ENCODE results near the gene GIMAP8. TPM values are rescaled to one million over a fixed set of nuclear protein-coding genes. Genes with fewer than 3 reads are reported as not detected.

The GIMAP8 gene
- total and polyA plus RNA-seq, 2 of the 8 experiments (the other 6 are each of a cell fraction or from before 2014, with no cell fraction given) = not detected

GRCh38 chr7:150439967-150440366 lies 10.5 kb upstream of the GIMAP8 start:
- Histone ChIP-seq H4K91ac (replicated peaks; ENCODE audit: insufficient read length, low read length) (no peak overlapping the region), H2BK120ac (replicated peaks; ENCODE audit: low read depth, low read length) (no peak overlapping the region), H4K8ac (ENCODE audit: extremely low read depth, insufficient read depth, low read length) (no peak overlapping the region), H2BK12ac (ENCODE audit: low read depth, low read length) (no peak overlapping the region), H2AFZ (ENCODE audit: low read length) (no peak overlapping the region), H3K18ac (ENCODE audit: extremely low read depth, low read length) (no peak overlapping the region), H3K4me3 (ENCODE audit: extremely low read depth in 1 of 4, insufficient read depth in 2 of 4, low read depth in 3 of 4, low read length in 4 of 4) (no peak overlapping the region), H2BK15ac (ENCODE audit: low read length) (no peak overlapping the region), H3K23me2 (ENCODE audit: low read depth, low read length) (no peaks in the 10 kb centered on the region), H4K5ac (ENCODE audit: insufficient read length, low read depth, low read length) (no peak overlapping the region), H3K79me2 (ENCODE audit: control insufficient read depth in 1 of 2, insufficient read depth in 2 of 2, low read length in 2 of 2) (no peaks in the 10 kb centered on the region), H3K4me2 (ENCODE audit: insufficient read depth in 1 of 2, low read depth in 2 of 2, low read length in 2 of 2) (no peak overlapping the region), H3K36me3 (ENCODE audit: control insufficient read depth in 2 of 4, insufficient read depth in 4 of 4, low read length in 3 of 4) (no peaks in the 10 kb centered on the region), H3K27me3 (replicated peaks in 1 of 4; ENCODE audit: control insufficient read depth in 3 of 4, extremely low read depth in 1 of 4, insufficient read depth in 3 of 4, low read length in 3 of 4) (no peaks in the 10 kb centered on the region), H3K56ac (replicated peaks; ENCODE audit: insufficient read length, low read depth, low read length) (no peak overlapping the region), H3K4ac (replicated peaks; ENCODE audit: insufficient read length, low read depth, low read length) (no peak overlapping the region), H3K14ac (ENCODE audit: insufficient read length) (no peak overlapping the region), H2BK20ac (ENCODE audit: low read length) (no peak overlapping the region), H3K9me3 (ENCODE audit: insufficient read depth in 2 of 2, low read depth in 1 of 2, low read length in 1 of 2) (peaks cover 3 to 4% of the 10 kb centered on the region in 2 experiments; a peak in 2 of 4 replicates), H3K9ac (replicated peaks in 1 of 4; ENCODE audit: extremely low read depth in 1 of 4, low read depth in 3 of 4, low read length in 3 of 4) (no peak overlapping the region), H3K23ac (ENCODE audit: insufficient read length) (no peak overlapping the region), H4K20me1 (replicated peaks in 1 of 2; ENCODE audit: control insufficient read depth in 1 of 2, insufficient read depth in 2 of 2, low read length in 2 of 2) (no peaks in the 10 kb centered on the region), H3K4me1 (replicated peaks in 1 of 4; ENCODE audit: control insufficient read depth in 3 of 4, insufficient read depth in 4 of 4, low read length in 3 of 4) (no peaks in the 10 kb centered on the region), H2BK5ac (ENCODE audit: low read depth, low read length) (no peak overlapping the region), H2AK5ac (ENCODE audit: low read depth, low read length) (no peak overlapping the region), H3K79me1 (ENCODE audit: low read depth, low read length) (no peaks in the 10 kb centered on the region), H3K27ac (ENCODE audit: low read depth, low read length) (no peak overlapping the region)
- POLR2A ChIA-PET (ENCODE audit: partially characterized antibody) = no interaction called here
- FAIRE-seq = no peak
- no peak for DNase-seq (ENCODE audit: low read depth in 1 of 2, low spot score in 2 of 2)
- WGBS, 2 experiments (ENCODE audit: extremely low coverage in 1 of 2, insufficient coverage in 1 of 2, insufficient read length in 1 of 2, insufficient replicate concordance in 2 of 2, low coverage in 1 of 2, low lambda C conversion rate in 2 of 2, missing lambda C conversion rate in 1 of 2) = 91% methylated on average over 2 of the region's 2 CpGs; no CpG with 5 or more reads in 1 of the 2 experiments
- TF ChIP-seq RAD21 (IDR thresholded peaks at IDR 0.05 in 1 of 2, conservative IDR thresholded peaks at IDR 0.05 in 1 of 2; ENCODE audit: low read depth in 2 of 2, low read length in 2 of 2) = no peak
- CTCF ChIA-PET (ENCODE audit: partially characterized antibody) = interaction anchor here (0.6 to 1.4 kb wide), 3 partner anchors 9 to 314 kb away, joined by 3 to 7 read pairs (median 4); no protein-coding TSS in a partner anchor

Measured in H1 (cell line).